CD14-positive monocyte (primary cell): ENCODE data around the gene ANKRD65. TPM values are rescaled to one million over a fixed set of nuclear protein-coding genes. Genes with fewer than 3 reads are reported as not detected.

Experiments used
- DNase-seq, 3 donors: peaks; one replicate each; pipeline ENCODE4 v3.0.0-alpha.2; 2011 to 2022
- H2AFZ ChIP-seq: 2 replicates; pipeline ENCODE4 v1.6.0; 2012; ENCODE audit warnings: mild to moderate bottlenecking, low read depth, low read length, inconsistent platforms; ENCODE audit not compliant: insufficient read depth, poor library complexity, severe bottlenecking
- H3K27ac ChIP-seq, 2 donors: 1 replicate in 1 of 2; 2 replicates in 1 of 2; pipeline ENCODE4 v1.5.1; 2012 to 2013; ENCODE audit warnings: low read length in 2 of 2, control low read depth in 1 of 2, inconsistent platforms in 1 of 2, low read depth in 1 of 2, mild to moderate bottlenecking in 1 of 2
- H3K27me3 ChIP-seq, 2 donors: one replicate each; pipeline versions ENCODE4 v1.6.0 to v1.6.1; 2011 to 2013; ENCODE audit warnings: low read length in 2 of 2; ENCODE audit not compliant: control insufficient read depth in 2 of 2, insufficient read depth in 2 of 2
- H3K36me3 ChIP-seq, 2 donors: replicated peaks in 1 of 2; 1 replicate in 1 of 2; 2 replicates in 1 of 2; pipeline versions ENCODE4 v1.5.1 to v1.6.1; 2012 to 2013; ENCODE audit warnings: low read length in 2 of 2, control low read depth in 1 of 2, inconsistent platforms in 1 of 2, mild to moderate bottlenecking in 1 of 2; ENCODE audit not compliant: insufficient read depth in 2 of 2, control insufficient read depth in 1 of 2
- H3K4me1 ChIP-seq, 2 donors: 1 replicate in 1 of 2; 2 replicates in 1 of 2; pipeline versions ENCODE4 v1.5.1 to v1.6.1; 2012 to 2013; ENCODE audit warnings: low read length in 2 of 2, control low read depth in 1 of 2, inconsistent platforms in 1 of 2, mild to moderate bottlenecking in 1 of 2, moderate library complexity in 1 of 2; ENCODE audit not compliant: insufficient read depth in 2 of 2, control insufficient read depth in 1 of 2
- H3K4me2 ChIP-seq: replicated peaks from 2 replicates; pipeline ENCODE3; 2012; ENCODE audit warnings: low read length, moderate library complexity, mild to moderate bottlenecking; ENCODE audit not compliant: poor library complexity, severe bottlenecking; ENCODE audit errors: extremely low read depth
- H3K4me3 ChIP-seq, 3 experiments: fragments of 200-600 bp in 1 of 3; sonication (generic) in 1 of 3; replicated peaks in 1 of 3; 1 replicate in 2 of 3; 2 replicates in 1 of 3; pipeline ENCODE4 v1.5.1; 2011 to 2013; ENCODE audit warnings: low read length in 3 of 3, mild to moderate bottlenecking in 3 of 3, control low read depth in 2 of 3, low read depth in 2 of 3, inconsistent platforms in 1 of 3, moderate library complexity in 1 of 3
- H3K79me2 ChIP-seq: 2 replicates; pipeline ENCODE4 v1.6.0; 2012; ENCODE audit warnings: mild to moderate bottlenecking, control low read depth, inconsistent platforms, low read length, moderate library complexity; ENCODE audit not compliant: insufficient read depth
- H3K9ac ChIP-seq: 2 replicates; pipeline ENCODE4 v1.6.0; 2017; ENCODE audit warnings: low read length, mild to moderate bottlenecking; ENCODE audit not compliant: insufficient read depth, poor library complexity, severe bottlenecking
- H3K9me3 ChIP-seq, 2 donors: replicated peaks in 1 of 2; 1 replicate in 1 of 2; 2 replicates in 1 of 2; pipeline versions ENCODE4 v1.5.1 to v1.6.1; 2012 to 2013; ENCODE audit warnings: low read length in 2 of 2, control low read depth in 1 of 2; ENCODE audit not compliant: control insufficient read depth in 1 of 2, insufficient read depth in 1 of 2
- H4K20me1 ChIP-seq: 2 replicates; pipeline ENCODE4 v1.6.0; 2012; ENCODE audit warnings: mild to moderate bottlenecking, low read length, control low read depth, moderate library complexity; ENCODE audit not compliant: insufficient read depth
- H3K27ac Mint-ChIP-seq, 7 donors: one replicate each; pipeline ENCODE4 v1.8.0; 2020; ENCODE audit warnings: mild to moderate bottlenecking in 7 of 7, mixed read lengths in 7 of 7, moderate library complexity in 6 of 7, inconsistent platforms in 2 of 7
- H3K27me3 Mint-ChIP-seq, 3 donors: one replicate each; pipeline ENCODE4 v1.8.0; 2021 to 2022; ENCODE audit warnings: low read depth in 3 of 3, mild to moderate bottlenecking in 3 of 3, mixed read lengths in 3 of 3, moderate library complexity in 3 of 3, inconsistent platforms in 1 of 3
- H3K36me3 Mint-ChIP-seq, 2 donors: one replicate each; pipeline ENCODE4 v1.8.0; 2020; ENCODE audit warnings: mixed read lengths in 2 of 2, inconsistent platforms in 1 of 2, mild to moderate bottlenecking in 1 of 2
- H3K4me1 Mint-ChIP-seq: one replicate; pipeline ENCODE4 v1.8.0; 2020; ENCODE audit warnings: mild to moderate bottlenecking, mixed read lengths
- H3K4me3 Mint-ChIP-seq, 2 donors: one replicate each; pipeline ENCODE4 v1.8.0; 2020; ENCODE audit warnings: mild to moderate bottlenecking in 2 of 2, mixed read lengths in 2 of 2, moderate library complexity in 1 of 2
- H3K9me3 Mint-ChIP-seq, 7 donors: one replicate each; pipeline ENCODE4 v1.8.0; 2020 to 2022; ENCODE audit warnings: mixed read lengths in 7 of 7, mild to moderate bottlenecking in 6 of 7, moderate library complexity in 6 of 7, inconsistent platforms in 2 of 7
- WGBS: methylation state at CpG from one replicate; pipeline ENCODE4 v1.1.5; 2013; ENCODE audit warnings: missing lambda C conversion rate; ENCODE audit not compliant: insufficient coverage; 5-methylcytosine and 5-hydroxymethylcytosine counted together
- intact Hi-C, 2 donors: fragments of 100-400 bp; cut with micrococcal nuclease; formaldehyde crosslinking; loops; one replicate each; pipeline versions ENCODE4 v1.15.0 to v1.15.1; 2023
- polyA plus RNA-seq, 3 donors: library from polyadenylated mRNA; depleted of rRNA in 1 of 3; unstranded in 2 of 3; stranded (reverse) in 1 of 3; fragments of 300-500 nt in 2 of 3; fragments of >200 nt in 1 of 3; fragmentation: Illumina TruSeq in 2 of 3; gene quantifications; 1 replicate in 2 of 3; 2 replicates in 1 of 3; pipeline ENCODE4 v1.2.3, GENCODE V29; 2012 to 2021
- TF ChIP-seq, protein P1 (sequence below): fragments of 200-600 bp; IDR thresholded peaks from one replicate; pipeline ENCODE4 v1.8.0; 2022; ENCODE audit warnings: antibody characterized with exemption, mild to moderate bottlenecking

The ANKRD65 gene
- polyA plus RNA-seq, 3 donors: 0.04 TPM; not detected in 2

DNA sequence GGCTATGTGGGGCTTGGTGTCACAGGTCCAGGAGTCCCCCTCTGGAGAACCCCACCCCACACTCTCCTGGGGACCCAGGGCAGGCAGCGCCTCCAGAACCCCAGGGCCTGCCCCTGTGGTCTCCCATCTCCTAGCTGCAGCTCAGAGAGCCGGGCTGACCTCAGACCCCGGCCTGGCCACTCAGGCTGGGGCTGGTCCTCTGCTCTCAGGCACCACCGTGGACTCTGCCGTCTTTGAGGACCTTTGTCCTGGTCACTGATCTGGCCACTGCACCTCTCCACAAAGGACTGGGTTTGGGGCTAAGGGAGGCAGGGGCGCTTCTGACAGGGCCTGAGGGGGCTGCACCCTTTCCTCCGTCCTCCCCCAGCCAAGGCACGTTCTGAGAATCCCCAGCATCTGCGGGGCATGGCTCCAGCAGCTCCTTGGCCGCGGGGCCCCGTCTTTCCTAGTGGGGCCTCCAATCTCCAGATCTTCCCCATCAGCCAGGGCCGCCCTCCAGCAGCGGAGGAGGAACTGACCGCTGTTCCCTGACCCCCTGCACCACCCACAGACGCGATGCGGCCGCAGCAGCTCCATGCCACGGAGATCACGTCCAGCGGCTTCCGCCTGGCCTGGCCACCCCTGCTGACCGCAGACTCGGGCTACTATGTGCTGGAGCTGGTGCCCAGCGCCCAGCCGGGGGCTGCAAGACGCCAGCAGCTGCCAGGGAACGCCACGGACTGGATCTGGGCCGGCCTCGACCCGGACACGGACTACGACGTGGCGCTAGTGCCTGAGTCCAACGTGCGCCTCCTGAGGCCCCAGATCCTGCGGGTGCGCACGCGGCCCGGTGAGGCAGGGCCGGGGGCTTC lies 17.7 kb upstream of the ANKRD65 start:
- H3K4me3 ChIP-seq: no peak overlapping the region
- 92% methylated on average over 44 of the region's 45 CpGs for WGBS
- Mint-ChIP-seq H3K4me1 (peaks cover 12% of the 10 kb centered on the region), H3K4me3 (peak overlapping the region in 1 of 2 donors; percentile 39), H3K36me3 (peaks cover 1 to 2% of the 10 kb centered on the region in 2 donors), H3K27me3 (peaks cover 20 to 58% (median 31%) of the 10 kb centered on the region in 3 donors), H3K9me3 (peaks cover 0 to 8% (median 0%) of the 10 kb centered on the region in 7 donors), H3K27ac (peak overlapping the region in 1 of 7 donors; percentile 14)
- no peak overlapping the region for H3K9ac ChIP-seq
- no peak for DNase-seq
- peaks cover 19 to 35% of the 10 kb centered on the region in 2 donors for H3K27me3 ChIP-seq
- H3K9me3 ChIP-seq: no peaks in the 10 kb centered on the region
- no peaks in the 10 kb centered on the region for H3K79me2 ChIP-seq
- peaks cover 8 to 18% of the 10 kb centered on the region in 2 donors for H3K4me1 ChIP-seq
- H3K27ac ChIP-seq: no peak overlapping the region
- TF ChIP-seq, protein P1, sequence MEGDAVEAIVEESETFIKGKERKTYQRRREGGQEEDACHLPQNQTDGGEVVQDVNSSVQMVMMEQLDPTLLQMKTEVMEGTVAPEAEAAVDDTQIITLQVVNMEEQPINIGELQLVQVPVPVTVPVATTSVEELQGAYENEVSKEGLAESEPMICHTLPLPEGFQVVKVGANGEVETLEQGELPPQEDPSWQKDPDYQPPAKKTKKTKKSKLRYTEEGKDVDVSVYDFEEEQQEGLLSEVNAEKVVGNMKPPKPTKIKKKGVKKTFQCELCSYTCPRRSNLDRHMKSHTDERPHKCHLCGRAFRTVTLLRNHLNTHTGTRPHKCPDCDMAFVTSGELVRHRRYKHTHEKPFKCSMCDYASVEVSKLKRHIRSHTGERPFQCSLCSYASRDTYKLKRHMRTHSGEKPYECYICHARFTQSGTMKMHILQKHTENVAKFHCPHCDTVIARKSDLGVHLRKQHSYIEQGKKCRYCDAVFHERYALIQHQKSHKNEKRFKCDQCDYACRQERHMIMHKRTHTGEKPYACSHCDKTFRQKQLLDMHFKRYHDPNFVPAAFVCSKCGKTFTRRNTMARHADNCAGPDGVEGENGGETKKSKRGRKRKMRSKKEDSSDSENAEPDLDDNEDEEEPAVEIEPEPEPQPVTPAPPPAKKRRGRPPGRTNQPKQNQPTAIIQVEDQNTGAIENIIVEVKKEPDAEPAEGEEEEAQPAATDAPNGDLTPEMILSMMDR: no peak
- H3K36me3 ChIP-seq: no peaks in the 10 kb centered on the region
- intact Hi-C loops: no loop called here
- no peak overlapping the region for H3K4me2 ChIP-seq
- H2AFZ ChIP-seq: no peak overlapping the region
- H4K20me1 ChIP-seq: no peaks in the 10 kb centered on the region

DNA sequence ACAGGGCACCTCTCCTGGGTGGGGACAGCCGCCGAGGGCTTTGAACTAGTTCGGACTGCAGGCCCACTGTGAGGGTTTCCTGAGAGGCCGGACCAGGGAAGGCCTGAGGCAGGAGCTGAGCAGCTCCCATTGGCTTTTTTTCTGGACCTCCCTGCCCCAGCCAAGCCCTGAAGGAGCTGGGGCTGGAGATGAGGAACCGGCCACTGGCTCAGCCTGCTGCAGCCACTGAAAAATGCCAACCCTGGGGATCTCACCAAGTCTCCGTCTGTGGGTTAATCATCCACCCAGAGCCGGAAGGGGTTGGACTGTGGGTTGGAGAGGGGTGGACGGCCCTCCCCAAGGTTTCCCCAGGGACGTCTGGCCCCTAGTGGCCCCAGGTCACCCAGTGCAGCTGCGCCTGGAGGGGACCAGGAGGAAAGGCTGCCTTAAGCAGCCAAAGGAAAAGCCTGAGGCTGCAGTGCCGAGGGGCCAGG lies 16.9 kb upstream of the ANKRD65 start:
- Histone ChIP-seq H3K79me2 (no peaks in the 10 kb centered on the region), H3K36me3 (no peaks in the 10 kb centered on the region), H3K4me2 (no peak overlapping the region), H4K20me1 (no peaks in the 10 kb centered on the region), H3K27me3 (peaks cover 19 to 43% of the 10 kb centered on the region in 2 donors), H3K9ac (no peak overlapping the region), H3K9me3 (peaks cover 0 to 6% of the 10 kb centered on the region in 2 donors), H3K4me3 (no peak overlapping the region), H2AFZ (no peak overlapping the region), H3K27ac (no peak overlapping the region), H3K4me1 (peaks cover 8 to 18% of the 10 kb centered on the region in 2 donors)
- Mint-ChIP-seq H3K36me3 (peaks cover 1 to 2% of the 10 kb centered on the region in 2 donors), H3K27me3 (peaks cover 27 to 65% (median 36%) of the 10 kb centered on the region in 3 donors), H3K4me3 (no peak overlapping the region), H3K4me1 (peaks cover 12% of the 10 kb centered on the region), H3K27ac (no peak overlapping the region), H3K9me3 (peaks cover 0 to 8% (median 0%) of the 10 kb centered on the region in 7 donors)
- TF ChIP-seq, protein P1: no peak
- WGBS: 54% methylated on average over 11 of the region's 11 CpGs
- no peak for DNase-seq
- intact Hi-C loops: no loop called here
